SHP77 (cell line): Measurements from ENCODE around the gene ZFHX2.

Experiments used
- DNase-seq, 2 experiments: peaks; one replicate each; lab custom pipeline; 2025; lab: John Stamatoyannopoulos, UW

The ZFHX2 gene

DNA sequence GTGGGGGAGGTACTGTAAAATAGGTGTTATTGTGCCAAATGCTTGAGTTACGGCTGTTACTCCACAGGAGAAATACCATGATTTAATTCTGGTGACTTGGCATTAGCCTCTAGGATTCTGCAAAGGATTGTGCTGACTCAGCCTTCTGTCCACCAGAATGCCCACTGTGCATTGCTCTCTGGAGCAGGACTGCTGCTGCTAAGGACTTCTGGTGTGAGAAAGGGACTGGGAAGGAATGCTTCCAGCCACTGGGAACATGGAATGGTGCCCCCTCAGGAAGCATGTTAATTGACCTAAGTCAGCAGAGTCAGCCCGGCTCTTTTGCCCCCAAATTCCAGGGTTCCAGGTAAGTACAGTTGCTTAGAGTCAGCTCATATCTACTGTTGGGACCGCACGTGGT lies 32.9 kb downstream of the ZFHX2 start:
- DNase-seq = no peak

DNA sequence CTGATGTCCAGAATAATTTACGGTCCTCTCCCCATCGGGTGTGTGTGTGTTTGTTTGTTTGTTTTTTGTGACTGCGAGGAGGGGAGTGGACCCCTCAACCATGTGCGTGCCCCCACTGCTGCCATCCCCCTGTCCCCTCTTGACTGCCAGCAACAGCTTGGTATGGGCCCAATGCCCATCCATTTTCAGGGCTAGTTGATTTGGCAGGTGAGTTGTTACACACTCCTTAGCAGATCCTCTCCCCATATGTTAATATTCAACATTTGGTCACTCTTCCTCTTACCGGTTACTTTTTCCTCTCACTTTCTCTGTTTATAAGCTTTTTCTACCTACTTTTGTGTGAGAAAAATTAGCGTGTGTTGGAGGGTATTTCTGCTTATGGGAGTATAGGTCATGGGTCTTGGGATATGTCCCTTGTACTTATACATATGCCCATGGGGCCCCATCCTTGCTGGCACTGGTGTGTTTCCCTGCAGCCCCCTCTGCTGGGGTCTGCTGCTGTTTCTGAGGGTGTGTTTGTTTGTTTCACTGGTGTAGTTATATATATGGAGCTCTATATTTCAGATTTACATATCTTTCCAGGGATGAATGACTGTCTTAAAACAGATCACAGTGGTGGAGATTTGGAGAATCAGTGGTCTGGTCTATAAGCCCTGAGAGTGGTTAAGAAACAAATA lies 33.8 kb downstream of the ZFHX2 start:
- no peak for DNase-seq

- no peak for DNase-seq
These were observed 37.0 kb downstream of the ZFHX2 start for GRCh38 chr14:23514644-23514957.

GRCh38 chr14:23513818-23514643 lies 37.5 kb downstream of the ZFHX2 start:
- DNase-seq = no peak

GRCh38 chr14:23513005-23513817 lies 38.4 kb downstream of the ZFHX2 start:
- DNase-seq = peak; percentile 19 to 58

- peak; percentile 78 to 83 for DNase-seq
These were observed 39.4 kb downstream of the ZFHX2 start for GRCh38 chr14:23512156-23512555.

DNA sequence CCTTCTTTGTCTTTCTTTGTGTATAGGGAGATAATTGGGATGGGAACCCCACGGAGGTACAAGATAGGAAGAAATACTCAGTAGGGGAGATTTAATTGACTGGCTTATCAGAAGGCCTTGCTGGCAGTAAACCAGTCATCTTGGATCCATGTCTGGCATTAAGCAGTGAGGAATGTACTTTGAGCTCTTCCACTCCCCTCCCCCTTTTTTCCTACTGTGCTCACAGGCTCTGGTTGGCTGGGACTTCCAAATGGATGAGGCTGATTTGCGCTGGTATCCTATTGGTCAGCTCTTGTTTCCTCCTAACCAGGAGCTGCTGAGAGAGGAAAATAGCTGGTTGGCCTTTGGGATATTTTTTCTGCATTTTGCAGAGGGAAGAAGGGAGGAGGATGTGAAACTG lies 57.3 kb downstream of the ZFHX2 start:
- DNase-seq = no peak

DNA sequence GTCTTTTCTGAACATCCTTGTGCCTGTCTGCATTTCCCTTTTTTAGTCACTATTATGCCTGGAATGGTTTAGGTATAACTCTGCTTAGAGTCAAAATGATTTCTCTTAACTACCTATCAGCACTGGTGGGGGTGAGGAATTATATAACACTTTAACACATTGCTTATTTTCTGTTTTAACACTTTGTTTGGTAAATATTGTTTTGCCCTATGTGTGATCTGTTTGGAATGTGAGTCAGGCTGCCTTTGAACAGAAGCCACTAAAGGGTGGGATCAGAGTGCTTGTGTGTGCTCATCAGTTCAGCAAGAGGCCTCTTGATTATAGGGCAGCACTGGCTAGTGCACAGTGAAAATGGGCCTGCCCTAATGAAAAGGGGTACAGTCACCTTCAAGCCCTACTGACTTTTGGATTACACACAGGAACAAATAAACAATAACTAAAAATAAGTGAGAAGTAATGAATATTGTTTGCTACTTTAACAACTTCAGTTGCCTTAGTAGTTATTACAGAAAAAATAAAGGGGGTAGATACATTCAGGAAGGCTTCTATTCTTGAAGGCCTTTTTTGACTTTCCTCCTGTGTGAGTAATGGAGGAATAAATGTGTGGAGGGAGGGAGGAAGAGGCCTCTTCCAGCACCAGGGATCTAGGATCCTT lies 58.8 kb downstream of the ZFHX2 start:
- DNase-seq = no peak

DNA sequence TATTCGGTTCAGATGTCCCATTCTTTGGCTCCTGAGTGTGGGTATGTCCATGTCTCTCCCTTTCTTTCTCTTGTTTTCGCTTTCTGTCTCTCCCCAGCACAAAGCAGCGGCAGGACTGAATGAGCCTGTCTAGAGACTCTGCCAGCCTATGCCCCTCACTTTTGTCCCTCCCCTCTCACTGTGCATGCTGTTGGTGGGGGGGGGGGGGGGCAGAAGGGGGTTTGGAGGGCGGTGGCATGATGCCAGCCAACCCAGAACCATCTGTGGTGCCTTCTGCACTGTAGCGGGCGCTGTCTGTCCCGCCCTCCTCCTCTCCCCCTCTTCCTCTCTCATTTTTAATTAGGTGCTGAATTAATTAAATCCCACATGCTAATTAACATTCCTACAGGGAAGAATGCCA lies 64.3 kb downstream of the ZFHX2 start:
- DNase-seq = no peak

DNA sequence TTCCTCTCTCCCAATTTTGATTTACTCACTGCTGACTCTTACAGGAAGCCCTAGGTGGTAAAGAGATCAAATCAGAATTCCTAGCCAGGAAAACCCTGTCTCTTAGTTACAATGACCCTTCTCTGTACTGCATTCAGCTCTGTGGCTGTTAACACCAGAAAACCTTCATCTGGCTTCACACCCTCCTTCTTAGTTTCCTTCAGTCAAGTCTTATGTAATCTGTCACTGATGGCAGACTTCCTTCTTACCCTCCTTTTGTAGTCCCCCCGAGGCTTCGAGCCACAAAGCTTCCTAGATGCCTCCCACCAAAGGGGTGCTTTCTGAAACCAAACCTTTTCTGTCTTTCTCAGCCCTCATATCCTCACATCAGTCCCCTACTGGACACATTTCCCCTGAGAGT lies 65.5 kb downstream of the ZFHX2 start:
- no peak for DNase-seq

DNA sequence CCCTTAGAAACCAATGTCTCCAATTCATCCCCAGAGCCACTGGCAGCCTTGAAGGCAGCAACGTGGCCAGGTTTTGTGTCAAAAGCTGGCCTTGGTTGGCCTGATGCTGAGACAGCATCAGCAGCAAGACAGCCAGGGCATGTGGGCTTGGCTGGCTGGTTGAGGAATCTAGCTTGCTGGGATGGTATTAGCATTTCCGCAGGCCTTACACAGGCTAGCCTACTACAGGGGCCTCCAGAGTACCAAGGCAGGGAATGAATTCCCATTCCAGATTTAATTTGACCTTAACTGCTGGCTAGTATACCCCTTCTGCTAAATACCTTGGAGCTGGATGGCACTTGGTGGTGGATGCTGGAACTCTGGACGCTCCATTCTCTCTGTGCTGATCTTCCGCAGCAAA lies 66.2 kb downstream of the ZFHX2 start:
- DNase-seq = no peak

DNA sequence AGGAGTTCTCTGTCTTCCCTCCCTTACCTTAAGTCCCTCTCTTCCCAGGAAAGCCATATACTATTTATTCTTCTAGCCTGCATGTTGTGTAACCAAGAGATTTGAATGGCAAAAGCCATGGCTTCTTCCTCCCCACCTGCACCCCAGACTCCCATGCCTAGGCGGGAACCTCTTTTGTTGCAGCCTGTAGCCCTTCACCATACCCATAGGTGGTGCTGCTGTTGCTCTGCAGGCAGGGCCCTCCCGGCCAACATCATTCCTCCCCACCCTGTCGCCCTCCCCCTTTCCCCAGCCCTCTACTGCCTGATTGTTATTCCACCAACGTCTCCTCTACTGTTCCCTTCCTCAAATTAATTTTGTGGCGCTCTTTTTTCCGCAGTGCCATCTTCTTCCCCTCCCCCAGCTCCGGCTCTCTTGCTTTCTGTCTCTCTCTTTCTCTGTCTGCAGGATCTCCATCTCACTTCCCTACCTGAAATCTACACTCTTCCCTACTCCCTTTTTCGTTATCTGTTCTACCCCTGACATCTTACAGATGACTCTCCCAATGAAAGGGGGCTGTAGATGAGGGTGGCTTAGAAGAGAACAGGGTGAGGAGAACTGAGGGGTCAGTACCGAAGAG lies 68.2 kb downstream of the ZFHX2 start:
- DNase-seq = peak; percentile 85 to 89

GRCh38 chr14:23482823-23483148 lies 68.8 kb downstream of the ZFHX2 start:
- no peak for DNase-seq

GRCh38 chr14:23481979-23482822 lies 69.4 kb downstream of the ZFHX2 start:
- DNase-seq = peak; percentile 1 to 25

- no peak for DNase-seq
These were observed 70.1 kb downstream of the ZFHX2 start for GRCh38 chr14:23481362-23481970.

DNA sequence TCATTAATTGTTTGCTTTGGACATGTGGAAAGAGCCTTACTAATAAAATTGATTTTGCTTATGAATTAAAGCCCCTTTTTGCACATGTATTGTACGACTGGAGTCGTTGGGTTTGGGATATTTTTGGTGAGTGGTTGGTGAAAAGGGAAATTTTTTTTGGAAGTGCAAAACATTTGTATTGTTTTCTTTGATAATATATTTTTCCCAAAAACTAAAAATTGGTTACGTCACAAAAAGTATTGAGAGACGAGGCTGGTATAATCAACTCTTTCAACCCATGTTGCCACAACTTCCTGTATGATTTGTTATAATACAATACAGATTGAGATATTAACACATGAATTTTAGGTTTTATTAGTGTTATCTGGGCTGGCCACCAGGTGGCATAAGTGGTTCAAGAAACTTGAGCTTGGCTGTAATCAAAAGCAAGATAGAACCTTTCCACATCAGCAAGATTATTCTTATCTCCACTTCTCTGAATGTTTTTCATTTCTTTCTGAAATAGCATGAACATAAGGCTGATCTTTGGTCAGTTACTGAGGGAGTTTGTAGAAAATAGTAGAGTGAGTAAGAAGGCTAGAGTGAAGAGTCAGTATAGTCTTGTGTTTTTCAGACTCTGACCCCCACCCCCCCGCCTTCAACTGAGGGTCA lies 73.3 kb downstream of the ZFHX2 start:
- DNase-seq = peak; percentile 37 to 64

GRCh38 chr14:23470947-23471346 lies 80.6 kb downstream of the ZFHX2 start:
- DNase-seq = no peak
